Measurements from ENCODE around the gene NUDT16.

The NUDT16 gene

GRCh38 chr3:131396170-131396569, 14.6 kb downstream of the NUDT16 start:
- no peak for TF ChIP-seq CTCF (conservative IDR thresholded peaks at IDR 0.05; ENCODE audit: low read depth, low read length)
- no peak overlapping the region for H3K4me3 ChIP-seq (ENCODE audit: low read depth, low read length)
- DNase-seq (ENCODE audit: low read depth): peak; percentile 26

GRCh38 chr3:131397889-131398288, 16.3 kb downstream of the NUDT16 start:
- TF ChIP-seq CTCF (conservative IDR thresholded peaks at IDR 0.05; ENCODE audit: low read depth, low read length): no peak
- no peak for DNase-seq (ENCODE audit: low read depth)
- no peak overlapping the region for H3K4me3 ChIP-seq (ENCODE audit: low read depth, low read length)

- no peak overlapping the region for H3K4me3 ChIP-seq (ENCODE audit: low read depth, low read length)
- TF ChIP-seq CTCF (conservative IDR thresholded peaks at IDR 0.05; ENCODE audit: low read depth, low read length): no peak
- no peak for DNase-seq (ENCODE audit: low read depth)
Measured at GRCh38 chr3:131401978-131402377, 20.4 kb downstream of the NUDT16 start.

- peak; percentile 57 for DNase-seq (ENCODE audit: low read depth)
Measured at GRCh38 chr3:131402391-131403039, 20.9 kb downstream of the NUDT16 start.

GRCh38 chr3:131403216-131403895, 21.8 kb downstream of the NUDT16 start:
- TF ChIP-seq CTCF (conservative IDR thresholded peaks at IDR 0.05; ENCODE audit: low read depth, low read length): no peak
- H3K4me3 ChIP-seq (ENCODE audit: low read depth, low read length): no peak overlapping the region
- DNase-seq (ENCODE audit: low read depth): no peak

More at GRCh38 chr3:131402391-131403039, 20.9 kb downstream of the NUDT16 start:
- H3K4me3 ChIP-seq (ENCODE audit: low read depth, low read length): no peak overlapping the region
- no peak for TF ChIP-seq CTCF (conservative IDR thresholded peaks at IDR 0.05; ENCODE audit: low read depth, low read length)

- DNase-seq (ENCODE audit: low read depth): no peak
- H3K4me3 ChIP-seq (ENCODE audit: low read depth, low read length): no peak overlapping the region
- TF ChIP-seq CTCF (conservative IDR thresholded peaks at IDR 0.05; ENCODE audit: low read depth, low read length): no peak
Measured at GRCh38 chr3:131405411-131405810, 23.8 kb downstream of the NUDT16 start.

GRCh38 chr3:131406274-131406673, 24.7 kb downstream of the NUDT16 start:
- no peak for DNase-seq (ENCODE audit: low read depth)
- no peak for TF ChIP-seq CTCF (conservative IDR thresholded peaks at IDR 0.05; ENCODE audit: low read depth, low read length)
- no peak overlapping the region for H3K4me3 ChIP-seq (ENCODE audit: low read depth, low read length)
